ENCODE measurements around the gene SPRTN.

- TF ChIP-seq CTCF (IDR thresholded peaks at IDR 0.05), result no peak
- no peak for TF ChIP-seq POLR2A (IDR thresholded peaks at IDR 0.05)
- TF ChIP-seq EP300 (IDR thresholded peaks at IDR 0.05), result no peak
Observed at GRCh38 chr1:231312432-231312788, 25.7 kb upstream of the SPRTN start.

Data from ovary (tissue), 3 donors.